Caco-2 (cell line): ENCODE measurements around the gene TCTN3. TPM values are rescaled to one million over a fixed set of nuclear protein-coding genes. Genes with fewer than 3 reads are reported as not detected.

Source experiments
- BruUV-seq: library from RNA; stranded (reverse); fragments of 400-500 nt; replicated peaks from 2 replicates; lab custom pipeline; 2021; lab: Mats Ljungman, UMichigan
- CTCF ChIA-PET: fragments of 300-600 bp; sonication (Branson Sonifier 250); formaldehyde crosslinking; loops from one replicate; lab custom pipeline; 2022; ENCODE audit warnings: antibody characterized with exemption; lab: Charles Lee
- POLR2A ChIA-PET: fragments of 300-600 bp; sonication (Branson Sonifier 250); formaldehyde crosslinking; loops from one replicate; lab custom pipeline; 2022; ENCODE audit warnings: antibody characterized with exemption; lab: Charles Lee
- DNase-seq, 2 experiments: peaks; one replicate each; pipeline versions ENCODE4 v3.0.0 to v3.0.0-alpha.2; 2020 to 2022
- H3K27me3 ChIP-seq: replicated peaks from 2 replicates; pipeline ENCODE4 v1.6.0; 2011; ENCODE audit warnings: low read length; ENCODE audit not compliant: control insufficient read depth, insufficient read depth
- H3K36me3 ChIP-seq: 2 replicates; pipeline ENCODE4 v1.5.1; 2011; ENCODE audit warnings: low read length; ENCODE audit not compliant: control insufficient read depth, insufficient read depth
- H3K4me1 ChIP-seq: fragments of 250-450 bp; sonication (Bioruptor Pico); 2 replicates; pipeline ENCODE4 v1.5.1; 2020; ENCODE audit warnings: mild to moderate bottlenecking
- H3K4me3 ChIP-seq: 2 replicates; pipeline ENCODE4 v1.5.1; 2011; ENCODE audit warnings: low read depth, mild to moderate bottlenecking, control low read depth, low read length
- H3K9me3 ChIP-seq: fragments of 250-450 bp; sonication (Bioruptor Pico); 2 replicates; pipeline ENCODE4 v1.5.1; 2020; ENCODE audit warnings: mild to moderate bottlenecking, moderate library complexity
- H3K27ac Mint-ChIP-seq: one replicate; pipeline ENCODE4 v1.8.0; 2022; ENCODE audit warnings: mixed read lengths; ENCODE audit not compliant: unreplicated experiment
- H3K27me3 Mint-ChIP-seq: one replicate; pipeline ENCODE4 v1.8.0; 2022; ENCODE audit warnings: mixed read lengths; ENCODE audit not compliant: insufficient read depth, unreplicated experiment
- H3K36me3 Mint-ChIP-seq: one replicate; pipeline ENCODE4 v1.8.0; 2022; ENCODE audit warnings: mild to moderate bottlenecking, mixed read lengths; ENCODE audit not compliant: insufficient read depth, unreplicated experiment
- H3K4me1 Mint-ChIP-seq: one replicate; pipeline ENCODE4 v1.8.0; 2022; ENCODE audit warnings: low read depth, mixed read lengths; ENCODE audit not compliant: unreplicated experiment
- H3K4me3 Mint-ChIP-seq: one replicate; pipeline ENCODE4 v1.8.0; 2022; ENCODE audit warnings: mild to moderate bottlenecking, moderate library complexity, mixed read lengths; ENCODE audit not compliant: unreplicated experiment
- H3K9me3 Mint-ChIP-seq: one replicate; pipeline ENCODE4 v1.8.0; 2022; ENCODE audit warnings: mixed read lengths; ENCODE audit not compliant: unreplicated experiment
- intact Hi-C: fragments of 100-400 bp; cut with micrococcal nuclease; formaldehyde crosslinking; loops from one replicate; pipeline ENCODE4 v1.10.0; 2022; ENCODE audit not compliant: unreplicated experiment
- total RNA-seq: library from RNA; stranded (reverse); gene quantifications from 2 replicates; pipeline ENCODE4 v1.2.3, GENCODE V29; 2022
- TF ChIP-seq, protein P1 (sequence below), 2 experiments: fragments of 200-600 bp in 1 of 2; IDR thresholded peaks; 1 replicate in 1 of 2; 2 replicates in 1 of 2; pipeline versions ENCODE4 v1.5.1 to v1.8.0; 2011 to 2022; ENCODE audit warnings: antibody characterized with exemption in 1 of 2, control low read depth in 1 of 2, inconsistent platforms in 1 of 2, low read depth in 1 of 2, low read length in 1 of 2, mild to moderate bottlenecking in 1 of 2, moderate library complexity in 1 of 2; ENCODE audit not compliant: insufficient read depth in 1 of 2, severe bottlenecking in 1 of 2, unreplicated experiment in 1 of 2

The TCTN3 gene
- total RNA-seq, 1 experiment from 2014 or later, result 52.1 TPM

DNA sequence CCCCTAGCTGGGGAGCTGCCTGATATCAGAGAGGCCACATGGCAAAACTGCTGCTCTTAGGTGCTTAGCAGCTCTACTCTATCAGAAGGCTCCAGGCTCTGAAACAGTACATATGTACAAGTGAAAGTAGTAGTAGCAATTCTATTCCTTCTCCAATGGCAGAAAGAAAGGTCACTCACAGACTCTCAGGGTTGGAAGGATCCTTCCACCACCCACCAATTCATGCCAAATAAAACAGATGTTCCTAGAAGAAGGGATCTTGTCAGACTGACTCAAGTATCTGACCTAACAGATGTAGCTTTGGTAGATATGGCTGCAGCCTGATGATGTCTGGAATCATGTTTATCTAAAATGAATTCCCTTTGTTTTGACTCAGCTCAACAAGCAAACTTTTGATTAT, 29.2 kb downstream of the TCTN3 start:
- Histone ChIP-seq H3K4me3 (no peak overlapping the region), H3K27me3 (no peaks in the 10 kb centered on the region), H3K36me3 (peaks cover 2% of the 10 kb centered on the region; the same call in 1 of the 2 replicates), H3K4me1 (peaks cover 18% of the 10 kb centered on the region), H3K9me3 (no peaks in the 10 kb centered on the region)
- no peak for DNase-seq
- CTCF ChIA-PET, result no interaction called here
- POLR2A ChIA-PET, result no interaction called here
- Mint-ChIP-seq H3K27me3 (no peaks in the 10 kb centered on the region), H3K4me3 (no peak overlapping the region), H3K27ac (no peak overlapping the region), H3K36me3 (peaks cover 18% of the 10 kb centered on the region), H3K4me1 (peaks cover 9% of the 10 kb centered on the region), H3K9me3 (no peaks in the 10 kb centered on the region)
- no TSS peak for BruUV-seq
- TF ChIP-seq, protein P1, sequence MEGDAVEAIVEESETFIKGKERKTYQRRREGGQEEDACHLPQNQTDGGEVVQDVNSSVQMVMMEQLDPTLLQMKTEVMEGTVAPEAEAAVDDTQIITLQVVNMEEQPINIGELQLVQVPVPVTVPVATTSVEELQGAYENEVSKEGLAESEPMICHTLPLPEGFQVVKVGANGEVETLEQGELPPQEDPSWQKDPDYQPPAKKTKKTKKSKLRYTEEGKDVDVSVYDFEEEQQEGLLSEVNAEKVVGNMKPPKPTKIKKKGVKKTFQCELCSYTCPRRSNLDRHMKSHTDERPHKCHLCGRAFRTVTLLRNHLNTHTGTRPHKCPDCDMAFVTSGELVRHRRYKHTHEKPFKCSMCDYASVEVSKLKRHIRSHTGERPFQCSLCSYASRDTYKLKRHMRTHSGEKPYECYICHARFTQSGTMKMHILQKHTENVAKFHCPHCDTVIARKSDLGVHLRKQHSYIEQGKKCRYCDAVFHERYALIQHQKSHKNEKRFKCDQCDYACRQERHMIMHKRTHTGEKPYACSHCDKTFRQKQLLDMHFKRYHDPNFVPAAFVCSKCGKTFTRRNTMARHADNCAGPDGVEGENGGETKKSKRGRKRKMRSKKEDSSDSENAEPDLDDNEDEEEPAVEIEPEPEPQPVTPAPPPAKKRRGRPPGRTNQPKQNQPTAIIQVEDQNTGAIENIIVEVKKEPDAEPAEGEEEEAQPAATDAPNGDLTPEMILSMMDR (IDR thresholded peaks at IDR 0.05; ENCODE audit: insufficient read depth in 1 of 2, low read depth in 1 of 2, low read length in 1 of 2, severe bottlenecking in 1 of 2, unreplicated experiment in 1 of 2), result no peak
- intact Hi-C loops, result no loop called here

DNA sequence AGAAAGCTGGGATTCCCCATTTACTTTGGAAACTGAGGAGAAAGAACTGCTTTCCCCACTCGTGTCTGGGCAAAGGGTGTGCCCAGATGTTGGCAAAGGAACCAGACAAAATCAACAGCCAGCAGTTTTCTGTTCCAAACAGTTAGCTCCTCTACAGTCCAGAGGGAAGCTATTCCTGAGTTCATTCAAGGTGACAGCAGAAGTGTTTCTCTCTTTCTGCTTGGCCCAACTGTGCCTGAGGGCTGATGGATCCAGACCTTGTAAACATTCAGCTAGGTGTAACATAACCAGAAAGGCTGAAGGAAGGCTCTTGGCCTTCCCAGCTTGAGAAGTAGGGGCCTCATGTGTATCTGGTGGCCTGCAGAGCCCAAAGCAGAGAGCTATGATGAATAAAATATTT, 30.2 kb downstream of the TCTN3 start:
- peaks cover 9% of the 10 kb centered on the region for H3K4me1 Mint-ChIP-seq
- H3K27ac Mint-ChIP-seq, result no peak overlapping the region
- no peaks in the 10 kb centered on the region for H3K27me3 Mint-ChIP-seq
- BruUV-seq, result no TSS peak
- Histone ChIP-seq H3K36me3 (peaks cover 2% of the 10 kb centered on the region; the same call in 1 of the 2 replicates), H3K9me3 (no peaks in the 10 kb centered on the region), H3K27me3 (no peaks in the 10 kb centered on the region), H3K4me3 (no peak overlapping the region), H3K4me1 (peaks cover 18% of the 10 kb centered on the region)
- TF ChIP-seq, protein P1 (IDR thresholded peaks at IDR 0.05; ENCODE audit: insufficient read depth in 1 of 2, low read depth in 1 of 2, low read length in 1 of 2, severe bottlenecking in 1 of 2, unreplicated experiment in 1 of 2), result no peak
- H3K36me3 Mint-ChIP-seq, result peaks cover 13% of the 10 kb centered on the region
- no peak overlapping the region for H3K4me3 Mint-ChIP-seq
- intact Hi-C loops, result no loop called here
- POLR2A ChIA-PET, result no interaction called here
- no peaks in the 10 kb centered on the region for H3K9me3 Mint-ChIP-seq
- CTCF ChIA-PET, result no interaction called here
- no peak for DNase-seq

DNA sequence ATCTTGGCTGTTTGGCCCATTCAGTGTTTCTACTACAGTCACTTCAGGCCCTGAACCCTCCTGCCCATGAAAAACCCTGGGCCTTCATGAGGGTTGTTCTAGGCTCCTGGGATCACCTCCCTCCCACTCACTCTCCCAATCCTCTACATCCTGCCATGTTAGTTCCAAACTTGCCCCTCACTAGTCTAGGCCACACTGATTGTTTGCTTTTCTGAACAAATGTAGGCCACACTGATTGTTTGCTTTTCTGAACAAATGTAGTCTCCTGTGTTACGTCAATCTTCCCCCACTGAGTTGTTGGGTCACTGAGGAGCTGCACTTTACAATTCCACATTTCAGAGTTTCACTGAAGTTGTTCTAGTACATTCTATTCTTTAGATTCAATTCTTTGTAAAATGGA, 31.9 kb downstream of the TCTN3 start:
- Histone ChIP-seq H3K9me3 (no peaks in the 10 kb centered on the region), H3K27me3 (no peaks in the 10 kb centered on the region), H3K4me1 (peaks cover 18% of the 10 kb centered on the region), H3K4me3 (no peak overlapping the region), H3K36me3 (peaks cover 2% of the 10 kb centered on the region; the same call in 1 of the 2 replicates)
- peaks cover 14% of the 10 kb centered on the region for H3K4me1 Mint-ChIP-seq
- intact Hi-C loops, result no loop called here
- CTCF ChIA-PET, result interaction anchor here (0.6 to 1.1 kb wide), 2 partner anchors 32 to 246 kb away, joined by 6 to 7 read pairs; partner anchors contain the start of genes CC2D2B and TCTN3
- POLR2A ChIA-PET, result interaction anchor here (0.6 kb wide), 1 partner anchor 30 kb away, joined by 5 read pairs; no protein-coding TSS in a partner anchor
- no TSS peak for BruUV-seq
- H3K9me3 Mint-ChIP-seq, result no peaks in the 10 kb centered on the region
- TF ChIP-seq, protein P1 (IDR thresholded peaks at IDR 0.05; ENCODE audit: insufficient read depth in 1 of 2, low read depth in 1 of 2, low read length in 1 of 2, severe bottlenecking in 1 of 2, unreplicated experiment in 1 of 2), result no peak
- no peaks in the 10 kb centered on the region for H3K27me3 Mint-ChIP-seq
- DNase-seq, result peak in 1 of 2 experiments; percentile 34
- H3K27ac Mint-ChIP-seq, result peak overlapping the region; percentile 61
- H3K36me3 Mint-ChIP-seq, result peaks cover 13% of the 10 kb centered on the region
- H3K4me3 Mint-ChIP-seq, result no peak overlapping the region
